ENCODE data around the gene BAAT.

The BAAT gene

DNA sequence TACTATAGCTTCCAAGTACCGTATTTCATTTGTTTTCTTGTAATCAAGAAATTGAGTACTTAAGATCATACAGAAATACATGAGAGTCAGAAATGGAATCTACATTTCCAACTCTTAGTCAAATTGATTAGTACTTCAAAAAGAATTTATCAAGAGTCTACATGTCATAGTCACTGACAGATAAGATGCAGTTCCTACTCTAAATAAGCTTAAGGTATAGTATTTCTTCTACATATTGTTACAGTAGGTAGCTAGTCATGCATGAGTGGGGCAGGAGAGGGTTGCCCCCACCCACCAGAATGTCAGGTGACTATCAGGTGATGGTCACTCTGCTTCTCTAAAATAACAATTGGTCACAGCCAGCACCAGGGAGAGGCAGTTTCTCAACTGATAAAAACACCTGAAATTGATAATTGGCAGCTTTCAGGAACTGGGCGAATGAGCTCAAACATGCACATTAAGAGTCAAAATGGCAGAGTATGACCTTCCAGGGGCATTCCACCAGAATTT lies 2.9 kb downstream of the BAAT start:
- DNase-seq (ENCODE audit: extremely low read depth, insufficient read length): no peak

DNA sequence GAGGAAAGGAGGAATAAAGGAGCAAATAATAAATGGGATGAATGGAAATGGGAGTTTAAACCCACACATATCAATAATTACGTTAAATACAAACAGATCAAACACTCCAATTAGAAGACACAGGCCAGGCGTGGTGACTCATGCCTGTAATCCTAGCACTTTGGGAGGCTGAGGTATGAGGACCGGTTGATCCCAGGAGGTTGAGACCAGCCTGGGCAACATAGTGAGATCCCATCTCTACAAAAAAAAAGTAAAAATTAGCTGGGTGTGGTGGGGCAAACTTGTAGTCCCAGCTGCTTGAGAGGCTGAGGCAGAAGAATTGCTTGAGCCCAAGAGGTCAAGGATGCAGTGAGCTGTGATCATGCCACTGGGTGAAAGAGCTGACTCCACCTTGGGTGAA lies 3.7 kb downstream of the BAAT start:
- H3K36me3 ChIP-seq (ENCODE audit: control insufficient read depth, insufficient read depth, low read length): no peaks in the 10 kb centered on the region
- TF ChIP-seq, protein P1, sequence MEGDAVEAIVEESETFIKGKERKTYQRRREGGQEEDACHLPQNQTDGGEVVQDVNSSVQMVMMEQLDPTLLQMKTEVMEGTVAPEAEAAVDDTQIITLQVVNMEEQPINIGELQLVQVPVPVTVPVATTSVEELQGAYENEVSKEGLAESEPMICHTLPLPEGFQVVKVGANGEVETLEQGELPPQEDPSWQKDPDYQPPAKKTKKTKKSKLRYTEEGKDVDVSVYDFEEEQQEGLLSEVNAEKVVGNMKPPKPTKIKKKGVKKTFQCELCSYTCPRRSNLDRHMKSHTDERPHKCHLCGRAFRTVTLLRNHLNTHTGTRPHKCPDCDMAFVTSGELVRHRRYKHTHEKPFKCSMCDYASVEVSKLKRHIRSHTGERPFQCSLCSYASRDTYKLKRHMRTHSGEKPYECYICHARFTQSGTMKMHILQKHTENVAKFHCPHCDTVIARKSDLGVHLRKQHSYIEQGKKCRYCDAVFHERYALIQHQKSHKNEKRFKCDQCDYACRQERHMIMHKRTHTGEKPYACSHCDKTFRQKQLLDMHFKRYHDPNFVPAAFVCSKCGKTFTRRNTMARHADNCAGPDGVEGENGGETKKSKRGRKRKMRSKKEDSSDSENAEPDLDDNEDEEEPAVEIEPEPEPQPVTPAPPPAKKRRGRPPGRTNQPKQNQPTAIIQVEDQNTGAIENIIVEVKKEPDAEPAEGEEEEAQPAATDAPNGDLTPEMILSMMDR (IDR thresholded peaks at IDR 0.05; ENCODE audit: insufficient read depth, low read length, poor library complexity, severe bottlenecking): no peak
- H3K27me3 ChIP-seq (replicated peaks; ENCODE audit: control insufficient read depth, insufficient read depth, low read length): no peaks in the 10 kb centered on the region
- DNase-seq (ENCODE audit: extremely low read depth, insufficient read length): no peak
- H3K4me3 ChIP-seq (replicated peaks; ENCODE audit: low read depth, low read length): no peak overlapping the region

More for the DNA sequence above, 2.9 kb downstream of the BAAT start:
- H3K27me3 ChIP-seq (replicated peaks; ENCODE audit: control insufficient read depth, insufficient read depth, low read length): no peaks in the 10 kb centered on the region
- no peaks in the 10 kb centered on the region for H3K36me3 ChIP-seq (ENCODE audit: control insufficient read depth, insufficient read depth, low read length)
- TF ChIP-seq, protein P1 (IDR thresholded peaks at IDR 0.05; ENCODE audit: insufficient read depth, low read length, poor library complexity, severe bottlenecking): no peak
- H3K4me3 ChIP-seq (replicated peaks; ENCODE audit: low read depth, low read length): no peak overlapping the region

DNA sequence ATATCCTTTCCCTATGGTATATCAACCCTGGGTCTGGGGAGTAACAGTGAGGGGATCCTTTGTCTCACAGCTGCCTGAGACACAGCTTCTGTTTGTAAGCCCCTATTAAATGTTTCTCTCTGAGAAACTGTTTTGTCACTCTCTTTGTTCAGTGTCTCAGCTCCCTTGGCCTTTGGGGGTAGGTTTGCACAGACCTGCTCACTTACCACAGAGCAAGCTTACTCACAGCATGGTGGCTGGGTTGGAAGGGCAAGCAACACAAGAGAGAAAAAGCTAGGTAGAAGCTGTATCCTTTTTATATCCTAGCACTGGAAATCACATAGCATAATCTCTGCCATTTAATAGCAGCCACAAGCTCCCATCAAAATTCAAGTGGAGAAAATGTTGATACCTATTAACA lies 4.5 kb downstream of the BAAT start:
- Histone ChIP-seq H3K4me3 (replicated peaks; ENCODE audit: low read depth, low read length) (no peak overlapping the region), H3K36me3 (ENCODE audit: control insufficient read depth, insufficient read depth, low read length) (no peaks in the 10 kb centered on the region), H3K27me3 (replicated peaks; ENCODE audit: control insufficient read depth, insufficient read depth, low read length) (no peaks in the 10 kb centered on the region)
- no peak for DNase-seq (ENCODE audit: extremely low read depth, insufficient read length)
- TF ChIP-seq, protein P1 (IDR thresholded peaks at IDR 0.05; ENCODE audit: insufficient read depth, low read length, poor library complexity, severe bottlenecking): no peak

DNA sequence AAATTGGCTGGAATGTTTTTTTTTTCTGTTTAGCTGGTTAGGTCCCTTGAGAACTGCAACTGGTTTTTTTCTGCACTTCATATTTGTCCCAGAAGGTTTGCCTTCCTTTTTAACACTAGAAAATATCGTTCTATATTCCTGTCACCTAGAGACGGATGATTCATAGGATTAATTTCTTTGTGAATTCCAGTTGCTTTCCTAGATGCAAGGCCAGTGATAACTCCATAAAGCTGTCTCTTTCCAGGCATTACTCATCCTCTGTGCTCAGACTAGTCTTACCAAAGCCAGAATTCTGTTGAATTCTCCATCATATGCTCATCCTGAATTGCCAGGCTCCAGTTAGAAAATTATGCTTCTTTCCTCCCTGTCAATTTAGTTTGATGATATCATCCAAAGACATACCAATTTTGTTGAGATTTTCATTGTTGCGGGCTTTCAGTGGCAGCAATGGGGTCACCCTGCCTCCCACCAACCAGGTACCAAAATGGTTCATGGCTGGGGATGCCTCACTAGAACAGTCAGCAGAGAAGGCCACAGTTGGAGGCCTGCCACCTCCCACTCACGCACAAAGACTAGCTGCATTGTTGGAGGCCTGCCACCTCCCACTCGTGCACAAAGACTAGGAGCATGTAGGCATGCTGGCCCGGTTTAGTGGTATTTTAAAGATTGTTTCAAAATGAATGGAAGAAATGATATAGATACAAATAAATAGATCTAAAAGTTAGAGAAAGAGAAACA lies 8.5 kb downstream of the BAAT start:
- Histone ChIP-seq H3K36me3 (ENCODE audit: control insufficient read depth, insufficient read depth, low read length) (no peaks in the 10 kb centered on the region), H3K4me3 (replicated peaks; ENCODE audit: low read depth, low read length) (no peak overlapping the region), H3K27me3 (replicated peaks; ENCODE audit: control insufficient read depth, insufficient read depth, low read length) (no peaks in the 10 kb centered on the region)
- TF ChIP-seq, protein P1 (IDR thresholded peaks at IDR 0.05; ENCODE audit: insufficient read depth, low read length, poor library complexity, severe bottlenecking): no peak
- no peak for DNase-seq (ENCODE audit: extremely low read depth, insufficient read length)

DNA sequence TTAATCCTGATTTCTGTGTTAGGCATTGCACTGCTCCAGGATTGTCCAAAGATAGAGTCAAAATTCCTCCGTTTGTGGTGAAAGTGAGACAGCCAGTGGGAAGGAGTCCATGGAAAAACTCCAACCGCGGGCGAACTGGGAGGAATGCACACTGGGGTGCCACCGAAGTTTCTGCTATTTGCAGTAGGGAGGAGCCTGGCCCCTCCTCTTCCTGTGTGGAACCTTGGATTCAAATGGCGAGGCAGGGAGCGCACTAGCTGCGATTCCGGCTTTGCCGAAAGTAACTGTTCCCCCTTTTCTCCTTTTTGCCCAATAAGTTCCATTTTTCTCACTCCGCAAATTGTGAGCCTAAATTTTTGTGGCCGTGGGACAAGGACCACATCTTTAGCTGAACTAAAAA lies 9.3 kb downstream of the BAAT start:
- Histone ChIP-seq H3K4me3 (replicated peaks; ENCODE audit: low read depth, low read length) (no peak overlapping the region), H3K27me3 (replicated peaks; ENCODE audit: control insufficient read depth, insufficient read depth, low read length) (no peaks in the 10 kb centered on the region), H3K36me3 (ENCODE audit: control insufficient read depth, insufficient read depth, low read length) (no peaks in the 10 kb centered on the region)
- DNase-seq (ENCODE audit: extremely low read depth, insufficient read length): no peak
- TF ChIP-seq, protein P1 (IDR thresholded peaks at IDR 0.05; ENCODE audit: insufficient read depth, low read length, poor library complexity, severe bottlenecking): no peak
